Breast epithelium (tissue), 4 donors: ENCODE measurements around the gene ALDH1A3. TPM values are rescaled to one million over a fixed set of nuclear protein-coding genes. Genes with fewer than 3 reads are reported as not detected.

Experiments used
- DNase-seq, 2 donors: peaks; one replicate each; pipeline ENCODE4 v3.0.0-alpha.2; 2019; ENCODE audit warnings: low spot score in 2 of 2
- H3K27ac ChIP-seq, 2 donors: fragments of 200-600 bp; sonication (generic) in 1 of 2; one replicate each; pipeline ENCODE4 v1.5.1; 2016 to 2019; ENCODE audit warnings: mild to moderate bottlenecking in 1 of 2
- H3K27me3 ChIP-seq, 2 donors: fragments of 200-600 bp; sonication (generic) in 1 of 2; one replicate each; pipeline versions ENCODE4 v1.5.1 to v1.6.0; 2017 to 2019; ENCODE audit warnings: control low read depth in 1 of 2, mild to moderate bottlenecking in 1 of 2
- H3K36me3 ChIP-seq: fragments of 200-600 bp; one replicate; pipeline ENCODE4 v1.5.1; 2019
- H3K4me1 ChIP-seq, 2 donors: fragments of 200-600 bp; sonication (generic); one replicate each; pipeline ENCODE4 v1.5.1; 2016 to 2019; ENCODE audit warnings: control low read depth in 1 of 2
- H3K4me3 ChIP-seq, 3 donors: fragments of 200-600 bp; sonication (generic); 1 replicate in 2 of 3; 2 replicates in 1 of 3; pipeline ENCODE4 v1.5.1; 2016 to 2019; ENCODE audit warnings: mild to moderate bottlenecking in 3 of 3, moderate library complexity in 2 of 3
- H3K9me3 ChIP-seq, 2 donors: fragments of 200-600 bp; sonication (generic) in 1 of 2; one replicate each; pipeline ENCODE4 v1.5.1; 2016 to 2019; ENCODE audit warnings: control low read depth in 1 of 2
- CTCF ChIP-seq, 3 donors: fragments of 450-650 bp; IDR thresholded peaks; one replicate each; pipeline ENCODE4 v1.5.1; 2016 to 2017; ENCODE audit warnings: antibody characterized with exemption in 3 of 3, mild to moderate bottlenecking in 3 of 3, moderate library complexity in 3 of 3
- POLR2A ChIP-seq: fragments of 450-650 bp; IDR thresholded peaks from one replicate; pipeline ENCODE4 v1.6.1; 2016; ENCODE audit warnings: antibody characterized with exemption, mild to moderate bottlenecking, moderate library complexity
- POLR2AphosphoS5 ChIP-seq, 3 donors: sonication (generic); formaldehyde crosslinking; IDR thresholded peaks; one replicate each; pipeline ENCODE4 v1.6.1; 2017; ENCODE audit warnings: antibody characterized with exemption in 3 of 3
- intact Hi-C: fragments of 100-400 bp; cut with DNase I; formaldehyde crosslinking; loops from one replicate; pipeline ENCODE4 v1.15.1; 2023; ENCODE audit warnings: low total_unique reads
- total RNA-seq, 3 donors: library from RNA; depleted of rRNA; stranded (reverse); fragments of >200 nt; gene quantifications; one replicate each; pipeline ENCODE4 v1.1.0, GENCODE V29; 2016

The ALDH1A3 gene
- total RNA-seq, 3 donors from 2014 or later: 24.2 to 207 (median 44.9) TPM

- no peak overlapping the region for H3K4me3 ChIP-seq
- H3K36me3 ChIP-seq: no peaks in the 10 kb centered on the region
- DNase-seq: no peak
- intact Hi-C loops: no loop called here
- no peaks in the 10 kb centered on the region for H3K9me3 ChIP-seq
- H3K27ac ChIP-seq: peak overlapping the region in 1 of 2 donors; percentile 95
- no peaks in the 10 kb centered on the region for H3K27me3 ChIP-seq
- H3K4me1 ChIP-seq: peaks cover 10 to 19% of the 10 kb centered on the region in 2 donors
- TF ChIP-seq POLR2AphosphoS5 (IDR thresholded peaks at IDR 0.05) (no peak), CTCF (IDR thresholded peaks at IDR 0.05) (no peak), POLR2A (no peak)
These were observed 20.0 kb downstream of the ALDH1A3 start for GRCh38 chr15:100899601-100900000.

GRCh38 chr15:100900136-100900794 lies 20.6 kb downstream of the ALDH1A3 start:
- Histone ChIP-seq H3K4me1 (peaks cover 10 to 19% of the 10 kb centered on the region in 2 donors), H3K36me3 (no peaks in the 10 kb centered on the region), H3K9me3 (no peaks in the 10 kb centered on the region), H3K4me3 (no peak overlapping the region), H3K27ac (peak overlapping the region; percentile 95 to 96), H3K27me3 (no peaks in the 10 kb centered on the region)
- intact Hi-C loops: no loop called here
- TF ChIP-seq POLR2AphosphoS5 (IDR thresholded peaks at IDR 0.05) (no peak), CTCF (IDR thresholded peaks at IDR 0.05) (no peak), POLR2A (no peak)
- DNase-seq: no peak

- no peak for TF ChIP-seq POLR2AphosphoS5 (IDR thresholded peaks at IDR 0.05)
- no peak for TF ChIP-seq CTCF (IDR thresholded peaks at IDR 0.05)
- no peak for TF ChIP-seq POLR2A
- Histone ChIP-seq H3K27ac (peak overlapping the region; percentile 95 to 96), H3K4me3 (no peak overlapping the region), H3K4me1 (peaks cover 10 to 19% of the 10 kb centered on the region in 2 donors), H3K9me3 (no peaks in the 10 kb centered on the region), H3K36me3 (no peaks in the 10 kb centered on the region), H3K27me3 (no peaks in the 10 kb centered on the region)
- no peak for DNase-seq
- intact Hi-C loops: no loop called here
These were observed 21.2 kb downstream of the ALDH1A3 start for GRCh38 chr15:100900795-100901169.

- H3K4me3 ChIP-seq: no peak overlapping the region
- intact Hi-C loops: no loop called here
- no peaks in the 10 kb centered on the region for H3K36me3 ChIP-seq
- no peak for DNase-seq
- peak overlapping the region; percentile 95 to 96 for H3K27ac ChIP-seq
- no peaks in the 10 kb centered on the region for H3K27me3 ChIP-seq
- TF ChIP-seq CTCF (IDR thresholded peaks at IDR 0.05): no peak
- peaks cover 10 to 19% of the 10 kb centered on the region in 2 donors for H3K4me1 ChIP-seq
- no peaks in the 10 kb centered on the region for H3K9me3 ChIP-seq
These were observed 21.7 kb downstream of the ALDH1A3 start for GRCh38 chr15:100901296-100901695.

GRCh38 chr15:100901702-100902435 lies 22.2 kb downstream of the ALDH1A3 start:
- Histone ChIP-seq H3K4me3 (peak overlapping the region; percentile 17 to 55 (median 25)), H3K9me3 (no peaks in the 10 kb centered on the region), H3K36me3 (no peaks in the 10 kb centered on the region), H3K4me1 (peaks cover 10 to 19% of the 10 kb centered on the region in 2 donors), H3K27me3 (no peaks in the 10 kb centered on the region), H3K27ac (peak overlapping the region; percentile 95 to 96)
- TF ChIP-seq CTCF (IDR thresholded peaks at IDR 0.05) (no peak), POLR2A (no peak), POLR2AphosphoS5 (IDR thresholded peaks at IDR 0.05) (peak in 1 of 3 donors; percentile 11)
- DNase-seq: peak in 1 of 2 donors; percentile 55
- intact Hi-C loops: no loop called here
